Fibroblast of lung (primary cell): ENCODE measurements around the gene TCHP. TPM values are rescaled to one million over a fixed set of nuclear protein-coding genes. Genes with fewer than 3 reads are reported as not detected.

Source experiments
- DNase-seq, 2 donors: peaks; one replicate each; pipeline versions ENCODE4 v3.0.0 to v3.0.0-alpha.2; 2010; ENCODE audit warnings: low read depth in 2 of 2
- H2AFZ ChIP-seq: 2 replicates; pipeline ENCODE4 v1.5.1; 2012; ENCODE audit warnings: low read length, control low read depth, inconsistent platforms
- H3K27ac ChIP-seq: 2 replicates; pipeline ENCODE4 v1.5.1; 2011; ENCODE audit warnings: low read length, control low read depth; ENCODE audit not compliant: insufficient read depth
- H3K27me3 ChIP-seq: 2 replicates; pipeline ENCODE4 v1.5.1; 2011; ENCODE audit warnings: mild to moderate bottlenecking, low read length; ENCODE audit not compliant: control insufficient read depth, insufficient read depth
- H3K36me3 ChIP-seq: 2 replicates; pipeline ENCODE4 v1.5.1; 2011; ENCODE audit warnings: low read length; ENCODE audit not compliant: control insufficient read depth, insufficient read depth
- H3K4me1 ChIP-seq: 2 replicates; pipeline ENCODE4 v1.5.1; 2011; ENCODE audit warnings: low read length; ENCODE audit not compliant: control insufficient read depth, insufficient read depth; ENCODE audit errors: extremely low read depth
- H3K4me2 ChIP-seq: 2 replicates; pipeline ENCODE4 v1.5.1; 2011; ENCODE audit warnings: low read length, control low read depth; ENCODE audit not compliant: insufficient read depth; ENCODE audit errors: extremely low read depth
- H3K4me3 ChIP-seq, 4 experiments: fragments of 200-600 bp in 1 of 4; sonication (generic) in 1 of 4; replicated peaks in 1 of 4; 2 replicates each; pipeline ENCODE4 v1.5.1; 2011 to 2016; ENCODE audit warnings: low read length in 4 of 4, low read depth in 3 of 4, mild to moderate bottlenecking in 3 of 4, control low read depth in 2 of 4, inconsistent platforms in 1 of 4, mixed read lengths in 1 of 4; ENCODE audit not compliant: insufficient read depth in 1 of 4; ENCODE audit errors: control extremely low read depth in 1 of 4
- H3K79me2 ChIP-seq: 2 replicates; pipeline ENCODE4 v1.5.1; 2012; ENCODE audit warnings: mild to moderate bottlenecking, low read length, inconsistent platforms; ENCODE audit not compliant: control insufficient read depth, insufficient read depth
- H3K9ac ChIP-seq: 2 replicates; pipeline ENCODE4 v1.5.1; 2011; ENCODE audit warnings: mild to moderate bottlenecking, low read length, control low read depth; ENCODE audit not compliant: insufficient read depth
- H3K9me3 ChIP-seq: 2 replicates; pipeline ENCODE4 v1.5.1; 2012; ENCODE audit warnings: low read depth, low read length; ENCODE audit not compliant: control insufficient read depth, insufficient read depth
- H4K20me1 ChIP-seq: 2 replicates; pipeline ENCODE4 v1.5.1; 2011; ENCODE audit warnings: low read length; ENCODE audit not compliant: control insufficient read depth, insufficient read depth; ENCODE audit errors: extremely low read depth
- EZH2 ChIP-seq: IDR thresholded peaks from 2 replicates; pipeline ENCODE4 v1.5.1; 2012; ENCODE audit warnings: low read length, control low read depth, mild to moderate bottlenecking; ENCODE audit errors: missing control alignments
- polyA plus RNA-seq, 2 donors: library from polyadenylated mRNA; depleted of rRNA in 1 of 2; stranded (reverse) in 1 of 2; unstranded in 1 of 2; fragments of >200 nt; gene quantifications; 2 replicates each; pipeline ENCODE4 v1.2.1, GENCODE V29; 2011 to 2012; ENCODE audit warnings: missing spikeins in 1 of 2
- total RNA-seq: library from RNA; depleted of rRNA; stranded (reverse); fragments of >200 nt; gene quantifications from 2 replicates; pipeline ENCODE4 v1.2.1, GENCODE V29; 2014
- TF ChIP-seq, protein P1 (sequence below), 2 donors: IDR thresholded peaks in 1 of 2; conservative IDR thresholded peaks in 1 of 2; 1 replicate in 1 of 2; 2 replicates in 1 of 2; pipeline ENCODE4 v1.5.1; 2011 to 2012; ENCODE audit warnings: low read length in 2 of 2, control low read depth in 1 of 2, inconsistent platforms in 1 of 2, low read depth in 1 of 2, mild to moderate bottlenecking in 1 of 2

TCHP gene
- total and polyA plus RNA-seq, 2 donors (not counting 1 experiment from before 2014, with no cell fraction given): 9.4 to 10.3 TPM

DNA sequence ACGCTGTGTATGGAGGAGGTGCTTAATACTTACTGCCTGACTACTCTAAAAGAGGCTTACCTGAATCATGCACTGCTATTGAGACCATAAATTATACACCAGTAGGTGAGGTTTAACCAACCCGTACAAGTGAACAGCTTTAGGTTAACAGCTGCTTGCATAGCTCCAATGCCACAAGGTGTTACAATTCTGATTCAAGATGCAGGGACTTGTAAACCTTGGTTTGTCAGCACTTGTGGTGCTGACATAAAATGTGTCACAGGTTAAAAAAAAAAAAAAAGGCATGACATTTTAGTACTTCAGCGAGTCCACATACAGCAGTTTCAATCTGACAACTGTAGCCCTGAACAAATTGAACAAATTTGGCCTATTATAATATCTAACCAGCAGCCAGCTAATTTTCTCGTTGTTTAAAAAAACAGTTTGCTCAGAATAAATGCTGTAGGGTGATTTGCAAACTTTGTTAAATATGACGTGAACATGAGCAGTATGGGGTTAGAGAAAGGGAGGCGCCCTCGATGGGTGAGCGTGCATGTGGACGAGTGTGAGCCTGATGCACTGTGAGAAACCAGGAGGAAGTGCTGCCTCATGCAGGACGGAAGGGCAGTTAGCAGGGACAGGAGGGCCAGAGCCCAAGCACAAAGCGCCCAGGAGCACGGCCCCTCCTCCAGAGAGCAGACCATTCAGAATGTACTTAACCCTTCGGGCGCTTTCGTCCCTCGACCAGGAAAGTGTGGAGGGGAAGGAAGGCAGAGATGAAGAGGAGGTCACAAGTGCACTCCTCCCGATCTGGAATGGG, 44.7 kb downstream of the TCHP start:
- Histone ChIP-seq H2AFZ (peak overlapping the region; percentile 21), H3K79me2 (no peaks in the 10 kb centered on the region), H3K9ac (no peak overlapping the region), H3K4me3 (no peak overlapping the region), H3K27me3 (no peaks in the 10 kb centered on the region), H3K27ac (peak overlapping the region; percentile 77), H3K4me1 (peaks cover 26% of the 10 kb centered on the region), H4K20me1 (no peaks in the 10 kb centered on the region), H3K4me2 (peak overlapping the region; percentile 49), H3K36me3 (peaks cover 13% of the 10 kb centered on the region), H3K9me3 (no peaks in the 10 kb centered on the region)
- TF ChIP-seq EZH2: no peak
- TF ChIP-seq, protein P1, sequence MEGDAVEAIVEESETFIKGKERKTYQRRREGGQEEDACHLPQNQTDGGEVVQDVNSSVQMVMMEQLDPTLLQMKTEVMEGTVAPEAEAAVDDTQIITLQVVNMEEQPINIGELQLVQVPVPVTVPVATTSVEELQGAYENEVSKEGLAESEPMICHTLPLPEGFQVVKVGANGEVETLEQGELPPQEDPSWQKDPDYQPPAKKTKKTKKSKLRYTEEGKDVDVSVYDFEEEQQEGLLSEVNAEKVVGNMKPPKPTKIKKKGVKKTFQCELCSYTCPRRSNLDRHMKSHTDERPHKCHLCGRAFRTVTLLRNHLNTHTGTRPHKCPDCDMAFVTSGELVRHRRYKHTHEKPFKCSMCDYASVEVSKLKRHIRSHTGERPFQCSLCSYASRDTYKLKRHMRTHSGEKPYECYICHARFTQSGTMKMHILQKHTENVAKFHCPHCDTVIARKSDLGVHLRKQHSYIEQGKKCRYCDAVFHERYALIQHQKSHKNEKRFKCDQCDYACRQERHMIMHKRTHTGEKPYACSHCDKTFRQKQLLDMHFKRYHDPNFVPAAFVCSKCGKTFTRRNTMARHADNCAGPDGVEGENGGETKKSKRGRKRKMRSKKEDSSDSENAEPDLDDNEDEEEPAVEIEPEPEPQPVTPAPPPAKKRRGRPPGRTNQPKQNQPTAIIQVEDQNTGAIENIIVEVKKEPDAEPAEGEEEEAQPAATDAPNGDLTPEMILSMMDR (conservative IDR thresholded peaks at IDR 0.05 in 1 of 2, IDR thresholded peaks at IDR 0.05 in 1 of 2; ENCODE audit: low read depth in 1 of 2, low read length in 2 of 2): no peak
- DNase-seq: peak; percentile 48 to 71

DNA sequence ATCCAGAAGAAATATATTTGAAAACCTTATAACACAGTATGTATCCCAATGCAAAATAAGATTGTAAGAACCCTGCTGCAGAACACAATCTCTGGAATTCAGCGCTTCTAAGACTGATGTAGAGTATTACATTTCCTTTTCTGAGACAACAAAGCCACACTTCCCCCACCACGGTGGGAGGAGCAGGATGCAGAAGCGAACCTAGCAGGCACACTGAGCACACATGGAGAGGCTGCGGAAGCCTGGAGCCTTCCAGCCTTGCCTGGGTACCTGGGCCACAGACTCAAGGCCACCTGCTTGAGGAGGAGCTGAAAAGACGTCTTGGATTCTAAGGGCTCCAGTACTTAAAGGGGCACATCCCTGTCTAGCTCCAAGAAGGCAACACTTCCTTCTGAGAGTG, 46.4 kb downstream of the TCHP start:
- Histone ChIP-seq H4K20me1 (no peaks in the 10 kb centered on the region), H3K4me1 (peaks cover 42% of the 10 kb centered on the region), H3K79me2 (no peaks in the 10 kb centered on the region), H3K36me3 (peaks cover 10% of the 10 kb centered on the region), H3K27ac (peak overlapping the region; percentile 76), H2AFZ (no peak overlapping the region), H3K4me2 (no peak overlapping the region), H3K4me3 (no peak overlapping the region), H3K9ac (no peak overlapping the region), H3K27me3 (no peaks in the 10 kb centered on the region), H3K9me3 (no peaks in the 10 kb centered on the region)
- DNase-seq: peak in 1 of 2 donors; percentile 63
- TF ChIP-seq, protein P1 (conservative IDR thresholded peaks at IDR 0.05 in 1 of 2, IDR thresholded peaks at IDR 0.05 in 1 of 2; ENCODE audit: low read depth in 1 of 2, low read length in 2 of 2): no peak
- TF ChIP-seq EZH2: no peak

DNA sequence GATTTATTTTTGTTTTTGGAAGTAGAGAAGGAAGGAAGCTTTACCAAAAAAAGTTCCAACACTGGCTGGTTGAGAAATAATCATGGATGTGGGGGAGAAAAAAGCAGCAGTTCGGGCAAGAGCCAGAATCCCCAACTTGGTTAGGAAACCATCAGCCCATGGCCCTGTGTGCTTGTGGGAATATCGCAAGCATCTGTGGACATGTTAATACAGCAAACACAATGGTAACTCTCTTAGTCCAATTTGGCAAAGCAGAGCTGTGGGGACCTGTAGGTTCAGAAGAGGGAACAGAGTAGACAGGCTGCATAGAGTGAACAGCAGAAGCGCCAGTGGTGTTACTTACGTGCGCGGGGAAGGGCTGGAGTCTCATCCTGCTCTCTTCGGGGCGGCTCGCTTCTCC, 46.8 kb downstream of the TCHP start:
- DNase-seq: no peak
- Histone ChIP-seq H3K9ac (no peak overlapping the region), H3K27ac (peak overlapping the region; percentile 76), H2AFZ (no peak overlapping the region), H3K36me3 (peaks cover 10% of the 10 kb centered on the region), H3K4me1 (peaks cover 46% of the 10 kb centered on the region), H3K79me2 (no peaks in the 10 kb centered on the region), H3K9me3 (no peaks in the 10 kb centered on the region), H3K4me2 (no peak overlapping the region), H4K20me1 (no peaks in the 10 kb centered on the region), H3K27me3 (no peaks in the 10 kb centered on the region), H3K4me3 (no peak overlapping the region)
- TF ChIP-seq, protein P1 (conservative IDR thresholded peaks at IDR 0.05 in 1 of 2, IDR thresholded peaks at IDR 0.05 in 1 of 2; ENCODE audit: low read depth in 1 of 2, low read length in 2 of 2): no peak
- TF ChIP-seq EZH2: no peak
